K562 (cell line): ENCODE data around the gene STAB2. TPM values are rescaled to one million over a fixed set of nuclear protein-coding genes. Genes with fewer than 3 reads are reported as not detected.

ENCODE experiments used
- ATAC-seq: fragments of 200-7000 bp; cut with Tn5 transposase; 3 replicates; pipeline ENCODE4 v1.9.1; 2020; ENCODE audit warnings: moderate library complexity
- BruUV-seq: library from RNA; stranded (reverse); fragments of 400-500 nt; replicated peaks from 2 replicates; lab custom pipeline; 2021; lab: Mats Ljungman, UMichigan
- CTCF ChIA-PET: fragments of 300-600 bp; formaldehyde crosslinking; extraction: SDS; loops from one replicate; lab custom pipeline; 2021; ENCODE audit warnings: low intra/inter-chr PET ratio; lab: Yijun Ruan, JAX
- POLR2A ChIA-PET: fragments of 300-600, 350-650 bp; sonication (Branson Sonifier 250); formaldehyde crosslinking; extraction: SDS; loops from one replicate; lab custom pipeline; 2021; ENCODE audit warnings: antibody characterized with exemption, inconsistent platforms; lab: Yijun Ruan, JAX
- DNase-seq, 4 experiments: peaks; one replicate each; pipeline versions ENCODE4 v3.0.0 to v3.0.0-alpha.2; 2011 to 2018; ENCODE audit warnings: low spot score in 3 of 4, mixed read lengths in 3 of 4; ENCODE audit errors: extremely low read depth in 1 of 4
- FAIRE-seq: peaks from 2 replicates; lab custom pipeline; 2011; peaks lifted over from hg19 to GRCh38; lab: Jason Lieb, UNC
- H2AFZ ChIP-seq: 2 replicates; pipeline ENCODE4 v1.6.0; 2011; ENCODE audit warnings: low read depth, low read length, control low read depth, inconsistent platforms
- H3K27ac ChIP-seq: fragments of 200-600 bp; 3 replicates; pipeline ENCODE4 v1.8.0; 2011; ENCODE audit warnings: low read depth, mild to moderate bottlenecking, control low read depth, inconsistent platforms, low read length, moderate library complexity, mixed read lengths; ENCODE audit errors: extremely low read depth
- H3K27me3 ChIP-seq, 2 experiments: fragments of 300-600 bp in 1 of 2; 2 replicates in 1 of 2; 3 replicates in 1 of 2; pipeline versions ENCODE4 v1.6.0 to v1.8.0; 2011; ENCODE audit warnings: inconsistent platforms in 2 of 2, low read length in 2 of 2, mild to moderate bottlenecking in 1 of 2, mixed read lengths in 1 of 2, moderate library complexity in 1 of 2; ENCODE audit not compliant: control insufficient read depth in 2 of 2, insufficient read depth in 2 of 2
- H3K36me3 ChIP-seq: fragments of 300-600 bp; 3 replicates; pipeline ENCODE4 v1.8.0; 2011; ENCODE audit warnings: mild to moderate bottlenecking, low read length, inconsistent platforms; ENCODE audit not compliant: control insufficient read depth, insufficient read depth
- H3K4me1 ChIP-seq, 2 experiments: fragments of 200-600 bp in 1 of 2; replicated peaks in 1 of 2; 2 replicates in 1 of 2; 3 replicates in 1 of 2; pipeline versions ENCODE4 v1.5.1 to v1.8.0; 2011; ENCODE audit warnings: inconsistent platforms in 2 of 2, low read length in 2 of 2, mild to moderate bottlenecking in 1 of 2, mixed read lengths in 1 of 2, moderate library complexity in 1 of 2; ENCODE audit not compliant: control insufficient read depth in 2 of 2, insufficient read depth in 2 of 2
- H3K4me2 ChIP-seq: 2 replicates; pipeline ENCODE4 v1.6.1; 2011; ENCODE audit warnings: low read length, control low read depth, inconsistent platforms, mixed read lengths; ENCODE audit not compliant: insufficient read depth
- H3K4me3 ChIP-seq: fragments of 200-600 bp; sonication (generic), shearing (Covaris generic); 2 replicates; pipeline ENCODE4 v1.5.1; 2016; ENCODE audit warnings: control low read depth, inconsistent platforms
- H3K79me2 ChIP-seq: fragments of 200-600 bp; 3 replicates; pipeline ENCODE4 v1.8.0; 2011; ENCODE audit warnings: low read length, inconsistent platforms; ENCODE audit not compliant: control insufficient read depth, insufficient read depth
- H3K9ac ChIP-seq, 2 experiments: 2 replicates each; pipeline versions ENCODE4 v1.6.0 to v1.6.1; 2011; ENCODE audit warnings: low read depth in 2 of 2, low read length in 2 of 2, control low read depth in 1 of 2, inconsistent platforms in 1 of 2, mild to moderate bottlenecking in 1 of 2, mixed read lengths in 1 of 2; ENCODE audit not compliant: insufficient read depth in 1 of 2
- H3K9me1 ChIP-seq: one replicate; pipeline ENCODE4 v1.6.0; 2011; ENCODE audit warnings: inconsistent platforms, mild to moderate bottlenecking, low read length, moderate library complexity; ENCODE audit not compliant: control insufficient read depth, insufficient read depth
- H3K9me3 ChIP-seq: replicated peaks from 2 replicates; pipeline ENCODE4 v1.5.1; 2011; ENCODE audit warnings: low read depth, low read length, inconsistent platforms; ENCODE audit not compliant: control insufficient read depth, insufficient read depth
- H4K20me1 ChIP-seq: replicated peaks from 2 replicates; pipeline ENCODE4 v1.6.1; 2011; ENCODE audit warnings: low read length, inconsistent platforms, mixed read lengths; ENCODE audit not compliant: control insufficient read depth, insufficient read depth
- FOSL1 ChIP-seq: fragments of 200-800 bp; sonication (Bioruptor generic); conservative IDR thresholded peaks from 2 replicates; pipeline ENCODE4 v1.6.1; 2016; ENCODE audit warnings: missing genetic modification characterization, missing compliant biosample characterization
- GABPA ChIP-seq: fragments of 200-800 bp; sonication (Bioruptor generic); conservative IDR thresholded peaks from 2 replicates; pipeline ENCODE4 v1.6.1; 2016; ENCODE audit warnings: low read depth, missing genetic modification characterization, missing compliant biosample characterization
- HNRNPL ChIP-seq: fragments of 200-400 bp; formaldehyde crosslinking; IDR thresholded peaks from 2 replicates; pipeline ENCODE4 v1.6.1; 2017; ENCODE audit warnings: low read depth, mild to moderate bottlenecking, low read length
- KHSRP ChIP-seq: fragments of 450-650 bp; IDR thresholded peaks from 2 replicates; pipeline ENCODE4 v1.6.1; 2017
- PCBP1 ChIP-seq: fragments of 200-400 bp; formaldehyde crosslinking; IDR thresholded peaks from 2 replicates; pipeline ENCODE4 v1.6.1; 2018; ENCODE audit warnings: mild to moderate bottlenecking, low read depth, low read length; ENCODE audit not compliant: poor library complexity, severe bottlenecking
- ZNF253 ChIP-seq: fragments of 250-450 bp; sonication (Bioruptor Pico); conservative IDR thresholded peaks from 2 replicates; pipeline ENCODE4 v1.6.1; 2021; ENCODE audit warnings: mild to moderate bottlenecking
- WGBS: fragments of 100-300 bp; shearing (Covaris generic); methylation state at CpG from one replicate; pipeline ENCODE4 v1.1.6; 2016; ENCODE audit warnings: low coverage, mixed read lengths; ENCODE audit not compliant: insufficient coverage; ENCODE audit errors: missing lambda C conversion rate; 5-methylcytosine and 5-hydroxymethylcytosine counted together
- in situ Hi-C: fragments of 300-500 bp; cut with MboI; formaldehyde crosslinking; loops from 4 replicates; pipeline ENCODE4 v1.15.0; 2018; ENCODE audit warnings: inconsistent platforms, mixed read lengths
- intact Hi-C: fragments of 100-400 bp; cut with micrococcal nuclease; formaldehyde crosslinking; loops from 2 replicates; pipeline ENCODE4 v1.14.2; 2022
- polyA plus RNA-seq, 8 experiments: library from polyadenylated mRNA; depleted of rRNA in 4 of 8; stranded (reverse) in 5 of 8; unstranded in 3 of 8; fragments of >200 nt; fragmentation: Nextera tagmentation in 2 of 8; fragmentation: Illumina TruSeq in 1 of 8; extraction: Ambion mirVana in 2 of 8; extraction: Trizol in 1 of 8; gene quantifications; 2 replicates each; pipeline versions ENCODE4 v1.2.1 to v1.2.3, GENCODE V29; 2011 to 2014; ENCODE audit warnings: inconsistent platforms in 1 of 8, missing spikeins in 1 of 8
- total RNA-seq, 7 experiments: library from RNA; depleted of rRNA in 6 of 7; stranded (reverse); fragments of >200 nt in 6 of 7; fragmentation: Illumina TruSeq in 2 of 7; extraction: Trizol in 2 of 7; gene quantifications; 2 replicates each; pipeline versions ENCODE4 v1.2.1 to v1.2.3, GENCODE V29; 2011 to 2021; ENCODE audit warnings: low replicate concordance in 1 of 7

STAB2 gene
- total and polyA plus RNA-seq, 9 of the 15 experiments (the other 6 are each of a cell fraction or from before 2014, with no cell fraction given): 0.10 TPM; not detected in 8

DNA sequence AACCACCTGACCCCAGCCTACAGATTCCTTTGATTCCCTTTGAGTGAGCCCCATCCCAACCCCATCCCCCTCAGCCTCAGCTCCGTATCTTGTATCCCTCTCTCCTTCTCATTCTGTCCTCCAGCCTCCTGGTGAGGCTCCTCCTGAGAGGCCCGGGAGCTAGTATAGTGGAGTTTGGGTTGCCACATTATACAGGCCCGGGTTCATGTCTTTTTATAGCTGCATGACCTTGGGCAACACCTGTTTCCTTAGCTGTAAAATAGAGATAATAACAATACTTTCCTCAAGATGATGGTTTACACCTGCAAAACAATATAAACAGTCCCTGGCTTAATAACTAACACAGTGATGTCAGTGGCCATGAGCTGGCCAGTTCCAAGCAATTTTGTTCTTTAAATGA, 89.8 kb downstream of the STAB2 start:
- WGBS: 2% methylated on average over 3 of the region's 3 CpGs
- no peaks in the 10 kb centered on the region for H3K9me1 ChIP-seq
- no peaks in the 10 kb centered on the region for H3K9me3 ChIP-seq
- no TSS peak for BruUV-seq
- no peak overlapping the region for H3K4me2 ChIP-seq
- in situ Hi-C loops (no loop called here), intact Hi-C loops (no loop called here)
- FAIRE-seq (no peak), DNase-seq (no peak), ATAC-seq (no peak)
- H3K79me2 ChIP-seq: no peaks in the 10 kb centered on the region
- H3K27me3 ChIP-seq: peaks cover 7 to 21% of the 10 kb centered on the region in 2 experiments; a peak in 4 of 5 replicates
- TF ChIP-seq FOSL1 (tag) (no peak), HNRNPL (no peak), GABPA (no peak), KHSRP (no peak), ZNF253 (no peak)
- no peaks in the 10 kb centered on the region for H3K36me3 ChIP-seq
- H3K9ac ChIP-seq: no peak overlapping the region
- H2AFZ ChIP-seq: no peak overlapping the region
- no peaks in the 10 kb centered on the region for H4K20me1 ChIP-seq
- no peak overlapping the region for H3K4me3 ChIP-seq
- ChIA-PET POLR2A (interaction anchor here (1.2 to 1.4 kb wide), 2 partner anchors 12 to 461 kb away, joined by 4 to 6 read pairs; partner anchors contain the start of gene NFYB), CTCF (no interaction called here)
- no peaks in the 10 kb centered on the region; a peak in 1 of 5 replicates for H3K4me1 ChIP-seq
- H3K27ac ChIP-seq: no peak overlapping the region

DNA sequence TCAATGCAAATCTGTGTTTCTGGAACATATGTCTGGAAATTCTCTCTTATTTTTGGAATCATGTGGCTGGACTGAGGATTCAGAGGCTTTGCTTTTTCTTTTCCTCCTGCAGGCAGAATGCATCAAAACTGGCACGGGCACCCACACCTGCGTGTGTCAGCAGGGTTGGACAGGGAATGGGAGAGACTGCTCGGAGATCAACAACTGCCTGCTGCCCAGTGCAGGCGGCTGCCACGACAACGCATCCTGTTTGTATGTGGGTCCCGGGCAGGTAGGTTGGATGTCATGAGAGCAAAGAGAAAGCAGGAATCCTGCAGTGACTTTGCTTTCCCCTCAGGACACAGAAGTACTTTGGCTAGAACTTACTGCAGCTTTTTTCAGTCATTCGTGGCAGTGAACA, 90.3 kb downstream of the STAB2 start:
- intact Hi-C loops: no loop called here
- no peak for TF ChIP-seq PCBP1
- H3K4me1 ChIP-seq: no peaks in the 10 kb centered on the region; a peak in 1 of 5 replicates
- no peak overlapping the region for H2AFZ ChIP-seq
- no peaks in the 10 kb centered on the region for H3K79me2 ChIP-seq
- no peaks in the 10 kb centered on the region for H3K9me3 ChIP-seq
- H3K4me2 ChIP-seq: no peak overlapping the region
- FAIRE-seq: no peak
- H3K36me3 ChIP-seq: no peaks in the 10 kb centered on the region
- ChIA-PET CTCF (no interaction called here), POLR2A (interaction anchor here (1.2 to 1.4 kb wide), 2 partner anchors 12 to 461 kb away, joined by 4 to 6 read pairs; partner anchors contain the start of gene NFYB)
- 6% methylated on average over 7 of the region's 8 CpGs for WGBS
- peaks cover 12 to 21% of the 10 kb centered on the region in 2 experiments; a peak in 4 of 5 replicates for H3K27me3 ChIP-seq
- H3K9ac ChIP-seq: no peak overlapping the region
- H3K4me3 ChIP-seq: no peak overlapping the region
- no TSS peak for BruUV-seq
- in situ Hi-C loops: no loop called here
- no peak overlapping the region for H3K27ac ChIP-seq
- DNase-seq: no peak
- ATAC-seq: no peak
- no peaks in the 10 kb centered on the region for H4K20me1 ChIP-seq
- no peaks in the 10 kb centered on the region for H3K9me1 ChIP-seq
